MM.1S (cell line): ENCODE results near the gene MT1M.

Experiments
- DNase-seq: peaks from one replicate; pipeline ENCODE4 v3.0.0-alpha.2; 2015
- H2AFZ ChIP-seq: fragments of 300-600 bp; sonication (generic); 2 replicates; pipeline ENCODE4 v1.6.0; 2016; ENCODE audit warnings: antibody characterized with exemption, low read length
- H3F3A ChIP-seq: fragments of 300-600 bp; sonication (generic); 2 replicates; pipeline ENCODE4 v1.6.1; 2016; ENCODE audit warnings: mild to moderate bottlenecking, antibody characterized with exemption, low read length, moderate library complexity, mixed read lengths; ENCODE audit not compliant: insufficient read depth
- H3K27ac ChIP-seq: fragments of 300-600 bp; sonication (generic); 2 replicates; pipeline ENCODE4 v1.5.1; 2016; ENCODE audit warnings: mild to moderate bottlenecking, low read length
- H3K27me3 ChIP-seq: fragments of 300-600 bp; sonication (generic); replicated peaks from 2 replicates; pipeline ENCODE4 v1.6.0; 2016; ENCODE audit warnings: low read length; ENCODE audit not compliant: insufficient read depth
- H3K36me3 ChIP-seq: fragments of 300-600 bp; sonication (generic); replicated peaks from 2 replicates; pipeline ENCODE4 v1.6.1; 2016; ENCODE audit warnings: mild to moderate bottlenecking, low read length, mixed read lengths; ENCODE audit not compliant: insufficient read depth
- H3K4me1 ChIP-seq: fragments of 300-600 bp; sonication (generic); 2 replicates; pipeline ENCODE4 v1.6.1; 2016; ENCODE audit warnings: low read length, mixed read lengths
- H3K4me2 ChIP-seq: fragments of 300-600 bp; sonication (generic); 2 replicates; pipeline ENCODE4 v1.6.0; 2016; ENCODE audit warnings: low read depth, low read length
- H3K4me3 ChIP-seq: fragments of 300-600 bp; sonication (generic); 2 replicates; pipeline ENCODE4 v1.5.1; 2016; ENCODE audit warnings: low read length, mixed read lengths
- H3K79me2 ChIP-seq: fragments of 300-600 bp; sonication (generic); 2 replicates; pipeline ENCODE4 v1.6.1; 2016; ENCODE audit warnings: mixed run types, low read length, mixed read lengths
- H3K9ac ChIP-seq: fragments of 300-600 bp; sonication (generic); 2 replicates; pipeline ENCODE4 v1.6.1; 2016; ENCODE audit warnings: low read length, mixed read lengths
- H3K9me2 ChIP-seq: fragments of 300-600 bp; sonication (generic); replicated peaks from 2 replicates; pipeline ENCODE4 v1.6.1; 2016; ENCODE audit warnings: mild to moderate bottlenecking, low read length, mixed read lengths; ENCODE audit not compliant: insufficient read depth
- H3K9me3 ChIP-seq: fragments of 300-600 bp; sonication (generic); replicated peaks from 2 replicates; pipeline ENCODE4 v1.6.1; 2016; ENCODE audit warnings: mild to moderate bottlenecking, low read length, mixed read lengths; ENCODE audit not compliant: insufficient read depth
- H4K20me1 ChIP-seq: fragments of 300-600 bp; sonication (generic); 2 replicates; pipeline ENCODE4 v1.6.1; 2016; ENCODE audit warnings: mild to moderate bottlenecking, low read length, moderate library complexity, mixed read lengths; ENCODE audit not compliant: insufficient read depth
- EZH2 ChIP-seq: fragments of 300-600 bp; sonication (generic); optimal IDR thresholded peaks from 2 replicates; pipeline ENCODE3; 2017; ENCODE audit warnings: low read depth, mild to moderate bottlenecking, antibody characterized with exemption, low read length, mixed read lengths
- EZH2phosphoT487 ChIP-seq: fragments of 300-600 bp; sonication (generic); IDR thresholded peaks from 2 replicates; pipeline ENCODE4 v1.6.1; 2018; ENCODE audit warnings: antibody characterized with exemption, low read length
- TF ChIP-seq, protein P1 (sequence below): fragments of 300-600 bp; sonication (generic); IDR thresholded peaks from 2 replicates; pipeline ENCODE4 v1.5.1; 2016; ENCODE audit warnings: antibody characterized with exemption, low read length, mixed read lengths

Gene MT1M

DNA sequence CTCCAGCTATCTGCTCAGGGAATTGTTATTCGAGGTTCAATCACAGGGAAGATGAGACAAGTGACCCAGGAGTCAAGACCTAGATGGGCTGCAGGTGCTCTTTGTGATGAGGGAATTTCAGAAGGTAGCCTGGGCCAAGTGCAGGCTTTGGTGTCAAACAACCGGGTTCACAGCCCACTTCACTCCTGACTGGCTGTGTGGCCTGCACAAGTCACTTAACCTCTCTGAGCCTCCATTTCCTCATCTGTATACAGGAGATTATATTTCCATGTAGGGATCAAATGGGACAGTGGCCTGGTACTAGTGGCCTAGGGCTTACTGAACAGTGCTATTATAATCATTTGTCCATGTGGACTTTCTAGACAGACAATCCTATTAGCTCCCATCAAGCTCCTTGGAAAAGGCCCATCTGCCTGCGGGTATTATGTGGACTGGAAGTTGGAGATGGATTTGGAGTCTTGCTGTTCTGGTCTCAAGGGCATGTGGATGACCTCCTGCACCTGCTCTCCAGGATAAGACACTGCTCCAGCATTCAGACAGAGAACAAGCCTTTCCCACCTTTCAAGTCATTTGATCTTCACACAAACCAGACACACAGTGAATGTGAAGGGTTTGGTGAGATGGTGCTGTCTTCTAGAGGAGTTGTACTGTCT lies 46.7 kb downstream of the MT1M start:
- H3K9me3 ChIP-seq = no peaks in the 10 kb centered on the region
- H3K27ac ChIP-seq = no peak overlapping the region
- no peaks in the 10 kb centered on the region for H3K9me2 ChIP-seq
- no peaks in the 10 kb centered on the region for H4K20me1 ChIP-seq
- DNase-seq = no peak
- no peaks in the 10 kb centered on the region for H3K36me3 ChIP-seq
- no peak overlapping the region for H3K4me3 ChIP-seq
- H3F3A ChIP-seq = no peaks in the 10 kb centered on the region
- H3K27me3 ChIP-seq = peaks cover 31% of the 10 kb centered on the region
- no peak overlapping the region for H2AFZ ChIP-seq
- no peak overlapping the region for H3K9ac ChIP-seq
- no peaks in the 10 kb centered on the region for H3K4me1 ChIP-seq
- no peak overlapping the region for H3K4me2 ChIP-seq
- TF ChIP-seq EZH2 (no peak), EZH2phosphoT487 (no peak)
- TF ChIP-seq, protein P1, sequence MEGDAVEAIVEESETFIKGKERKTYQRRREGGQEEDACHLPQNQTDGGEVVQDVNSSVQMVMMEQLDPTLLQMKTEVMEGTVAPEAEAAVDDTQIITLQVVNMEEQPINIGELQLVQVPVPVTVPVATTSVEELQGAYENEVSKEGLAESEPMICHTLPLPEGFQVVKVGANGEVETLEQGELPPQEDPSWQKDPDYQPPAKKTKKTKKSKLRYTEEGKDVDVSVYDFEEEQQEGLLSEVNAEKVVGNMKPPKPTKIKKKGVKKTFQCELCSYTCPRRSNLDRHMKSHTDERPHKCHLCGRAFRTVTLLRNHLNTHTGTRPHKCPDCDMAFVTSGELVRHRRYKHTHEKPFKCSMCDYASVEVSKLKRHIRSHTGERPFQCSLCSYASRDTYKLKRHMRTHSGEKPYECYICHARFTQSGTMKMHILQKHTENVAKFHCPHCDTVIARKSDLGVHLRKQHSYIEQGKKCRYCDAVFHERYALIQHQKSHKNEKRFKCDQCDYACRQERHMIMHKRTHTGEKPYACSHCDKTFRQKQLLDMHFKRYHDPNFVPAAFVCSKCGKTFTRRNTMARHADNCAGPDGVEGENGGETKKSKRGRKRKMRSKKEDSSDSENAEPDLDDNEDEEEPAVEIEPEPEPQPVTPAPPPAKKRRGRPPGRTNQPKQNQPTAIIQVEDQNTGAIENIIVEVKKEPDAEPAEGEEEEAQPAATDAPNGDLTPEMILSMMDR = no peak
- no peaks in the 10 kb centered on the region for H3K79me2 ChIP-seq

DNA sequence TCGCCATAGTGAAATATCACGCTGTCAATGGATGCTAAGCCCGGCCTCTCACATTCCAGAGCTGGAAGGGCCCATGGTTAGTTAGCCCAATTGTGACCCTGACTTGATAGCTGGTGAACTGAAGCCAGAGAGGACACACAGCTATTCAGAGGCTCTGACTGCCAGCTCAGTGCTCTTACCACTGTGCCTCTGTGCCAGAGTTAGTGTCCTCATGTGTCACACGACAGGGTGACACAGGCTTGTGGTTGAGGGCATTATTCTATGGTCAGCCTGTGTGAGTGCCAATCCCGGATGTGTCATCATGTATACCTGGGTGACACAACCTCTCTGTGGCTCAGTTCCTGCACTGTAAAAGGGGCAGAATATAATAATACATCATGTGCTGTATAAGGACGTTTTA lies 47.4 kb downstream of the MT1M start:
- no peak overlapping the region for H2AFZ ChIP-seq
- no peak overlapping the region for H3K4me3 ChIP-seq
- H3F3A ChIP-seq = no peaks in the 10 kb centered on the region
- H3K27me3 ChIP-seq = peaks cover 31% of the 10 kb centered on the region
- H3K9me3 ChIP-seq = no peaks in the 10 kb centered on the region
- H4K20me1 ChIP-seq = no peaks in the 10 kb centered on the region
- no peak overlapping the region for H3K27ac ChIP-seq
- DNase-seq = no peak
- no peak overlapping the region for H3K9ac ChIP-seq
- no peak overlapping the region for H3K4me2 ChIP-seq
- H3K79me2 ChIP-seq = no peaks in the 10 kb centered on the region
- H3K4me1 ChIP-seq = no peaks in the 10 kb centered on the region
- no peaks in the 10 kb centered on the region for H3K9me2 ChIP-seq
- TF ChIP-seq EZH2phosphoT487 (no peak), EZH2 (no peak)
- TF ChIP-seq, protein P1 = no peak
- H3K36me3 ChIP-seq = no peaks in the 10 kb centered on the region

DNA sequence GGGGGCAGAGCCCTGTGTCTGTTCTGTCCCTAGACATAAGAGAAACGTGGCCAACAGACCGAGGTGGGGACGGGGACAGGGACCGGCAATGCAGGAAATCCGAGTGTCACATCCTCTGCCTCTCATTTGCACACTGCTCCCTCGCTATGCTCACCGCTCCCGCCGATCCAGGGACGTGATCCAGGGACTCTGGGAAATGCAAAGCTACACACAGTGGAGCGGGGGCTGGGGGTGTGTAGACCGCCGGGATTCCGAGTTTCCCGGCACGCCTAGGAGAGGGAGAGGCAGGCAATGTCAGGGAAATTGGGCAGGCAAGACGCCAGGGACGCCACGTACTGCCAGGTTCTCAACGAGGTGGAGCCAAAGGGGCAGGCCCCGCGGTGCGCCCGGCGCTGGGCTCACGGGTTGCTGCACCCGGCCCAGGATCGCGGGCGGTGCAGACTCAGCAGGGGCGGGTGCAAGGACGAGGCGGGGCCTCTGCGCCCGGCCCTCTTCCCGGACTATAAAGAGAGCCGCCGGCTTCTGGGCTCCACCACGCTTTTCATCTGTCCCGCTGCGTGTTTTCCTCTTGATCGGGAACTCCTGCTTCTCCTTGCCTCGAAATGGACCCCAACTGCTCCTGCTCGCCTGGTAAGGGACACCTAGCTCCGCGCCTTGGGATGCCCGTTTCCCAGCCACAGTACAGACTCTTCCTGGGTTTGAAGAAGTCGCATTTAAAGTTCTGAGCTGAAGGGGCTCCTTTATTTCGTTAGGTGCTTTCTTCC lies 49.7 kb downstream of the MT1M start, which contains the start of gene MT1X:
Gene MT1X (plus strand): TSS at position 532 of the 764 bp plus-strand sequence. CDS start 71 bp downstream, at position 603.
- Histone ChIP-seq H3F3A (no peaks in the 10 kb centered on the region), H3K4me1 (no peaks in the 10 kb centered on the region), H3K27me3 (peaks cover 19% of the 10 kb centered on the region), H3K9me3 (no peaks in the 10 kb centered on the region), H4K20me1 (no peaks in the 10 kb centered on the region), H3K36me3 (no peaks in the 10 kb centered on the region), H3K9me2 (no peaks in the 10 kb centered on the region), H3K27ac (no peak within 1 kb of the TSS), H3K9ac (peak within 1 kb of the TSS; percentile 59; the same call in 1 of the 2 replicates), H3K79me2 (no peaks in the 10 kb centered on the region), H2AFZ (peak within 1 kb of the TSS; percentile 98), H3K4me2 (peak within 1 kb of the TSS; percentile 90), H3K4me3 (peak within 1 kb of the TSS; percentile 71)
- TF ChIP-seq EZH2phosphoT487 = no peak
- TF ChIP-seq, protein P1 = no peak
- TF ChIP-seq EZH2 = no peak
- peak; percentile 87 for DNase-seq
